ENCODE measurements around the gene C2CD4D.

- no peak for TF ChIP-seq CTCF (IDR thresholded peaks at IDR 0.05)
- no peak for TF ChIP-seq FOSL2 (IDR thresholded peaks at IDR 0.05)
- TF ChIP-seq FOSL2 (CRISPR knock-in tag; IDR thresholded peaks at IDR 0.05): no peak
- TF ChIP-seq MAX (IDR thresholded peaks at IDR 0.05): no peak
- no peak for TF ChIP-seq USF2 (IDR thresholded peaks at IDR 0.05)
- no peak for TF ChIP-seq RAD21 (conservative IDR thresholded peaks at IDR 0.05 in 1 of 2, IDR thresholded peaks at IDR 0.05 in 1 of 2)
- no peak for TF ChIP-seq TFCP2L1 (CRISPR knock-in tag; IDR thresholded peaks at IDR 0.05)
- TF ChIP-seq CBX8 (IDR thresholded peaks at IDR 0.05): no peak
- no peak for TF ChIP-seq MAZ (IDR thresholded peaks at IDR 0.05; ENCODE audit: borderline replicate concordance, low read depth, low read length)
- no peak for TF ChIP-seq RNF2 (IDR thresholded peaks at IDR 0.05; ENCODE audit: borderline replicate concordance, low read depth)
- TF ChIP-seq FOXS1 (CRISPR knock-in tag; IDR thresholded peaks at IDR 0.05): no peak
- no peak for TF ChIP-seq CHD2 (IDR thresholded peaks at IDR 0.05; ENCODE audit: low read length, partially characterized antibody)
- TF ChIP-seq RFX5 (IDR thresholded peaks at IDR 0.05): no peak
Measured at GRCh38 chr1:151831605-151832004, 8.0 kb downstream of the C2CD4D start, which contains the start of gene RORC.
